Measurements from ENCODE around the gene FNBP1L.

- TF ChIP-seq POLR2A (IDR thresholded peaks at IDR 0.05) (no peak), CTCF (IDR thresholded peaks at IDR 0.05) (no peak)
Measured at GRCh38 chr1:93448292-93448982, 519 bp downstream of the FNBP1L start.

Data from testis (tissue), 2 donors.